HEK293T (cell line): ENCODE results near the gene LRIG1.

ENCODE experiments used
- ARNT ChIP-seq: fragments of 450-650 bp; IDR thresholded peaks from 2 replicates; pipeline ENCODE4 v1.6.1; 2017; ENCODE audit warnings: mild to moderate bottlenecking
- BHLHE40 ChIP-seq: fragments of 450-650 bp; IDR thresholded peaks from 2 replicates; pipeline ENCODE4 v1.6.1; 2016; ENCODE audit warnings: mild to moderate bottlenecking, moderate library complexity, borderline replicate concordance
- CTBP1 ChIP-seq: fragments of 450-650 bp; IDR thresholded peaks from 2 replicates; pipeline ENCODE4 v1.6.1; 2016; ENCODE audit warnings: borderline replicate concordance
- FOXA1 ChIP-seq: fragments of 450-650 bp; IDR thresholded peaks from 2 replicates; pipeline ENCODE4 v1.6.1; 2016; ENCODE audit warnings: mild to moderate bottlenecking
- FOXK2 ChIP-seq: fragments of 450-650 bp; IDR thresholded peaks from 2 replicates; pipeline ENCODE4 v1.6.1; 2016; ENCODE audit warnings: mild to moderate bottlenecking
- L3MBTL2 ChIP-seq: fragments of 450-650 bp; conservative IDR thresholded peaks from 2 replicates; pipeline ENCODE4 v1.6.1; 2016; ENCODE audit warnings: mild to moderate bottlenecking
- SP1 ChIP-seq: fragments of 450-650 bp; IDR thresholded peaks from 2 replicates; pipeline ENCODE4 v1.6.1; 2017
- SUZ12 ChIP-seq: fragments of 450-650 bp; IDR thresholded peaks from 2 replicates; pipeline ENCODE4 v1.6.1; 2016; ENCODE audit warnings: mild to moderate bottlenecking

DNA sequence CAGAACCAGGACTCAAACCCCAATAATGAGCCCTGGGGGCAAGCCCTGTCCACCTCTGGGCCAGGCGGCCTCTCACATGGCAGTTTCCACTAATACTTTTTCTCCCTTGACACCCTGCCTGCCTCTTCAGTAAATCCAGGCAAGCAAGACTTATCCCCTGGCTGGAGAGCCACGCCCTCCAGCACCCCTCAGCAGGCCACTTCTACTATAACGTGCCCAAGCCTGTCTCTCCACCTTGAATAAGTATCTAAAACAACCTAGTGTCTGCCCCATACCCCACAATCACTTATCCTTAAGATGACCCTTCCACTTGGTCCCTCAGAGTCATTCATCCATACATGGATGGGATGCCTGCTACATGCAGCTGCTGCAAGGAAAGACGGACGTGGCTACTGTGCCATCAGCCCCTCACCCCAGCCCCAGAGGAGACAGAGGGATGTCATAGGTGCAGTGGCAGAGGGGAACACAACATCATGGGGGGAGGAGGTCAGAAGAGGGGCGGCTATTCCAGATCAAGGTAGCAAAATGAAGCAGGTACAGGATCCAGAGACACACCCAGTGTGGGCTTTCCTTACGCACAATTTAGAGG, 63.4 kb downstream of the LRIG1 start:
- no peak for TF ChIP-seq CTBP1
- no peak for TF ChIP-seq FOXA1
- TF ChIP-seq SP1 = no peak
- TF ChIP-seq BHLHE40 = no peak
- TF ChIP-seq FOXK2 = no peak
- TF ChIP-seq ARNT = no peak
- TF ChIP-seq SUZ12 = no peak
- TF ChIP-seq L3MBTL2 = no peak
